Omental fat pad (tissue), 4 donors: ENCODE results near the gene GALNS. TPM values are rescaled to one million over a fixed set of nuclear protein-coding genes. Genes with fewer than 3 reads are reported as not detected.
A peak's percentile ranks its signal among the peaks of the same experiment; 100 is the strongest.

Experiments
- ATAC-seq: fragments of 150-250 bp; one replicate; pipeline ENCODE4 v1.9.1; 2016; ENCODE audit warnings: mild to moderate bottlenecking, moderate library complexity; ENCODE audit not compliant: low FRiP score
- DNase-seq: peaks from one replicate; pipeline ENCODE4 v3.0.0-alpha.2; 2019; ENCODE audit warnings: low spot score
- CTCF ChIP-seq, 3 donors: fragments of 450-650 bp; IDR thresholded peaks; one replicate each; pipeline ENCODE4 v1.5.1; 2016 to 2017; ENCODE audit warnings: antibody characterized with exemption in 3 of 3, mild to moderate bottlenecking in 3 of 3, moderate library complexity in 2 of 3
- total RNA-seq, 4 donors: library from RNA; depleted of rRNA; stranded (reverse); fragments of >200 nt; gene quantifications; one replicate each; pipeline ENCODE4 v1.1.0, GENCODE V29; 2016

GALNS gene
- total RNA-seq, 4 donors from 2014 or later, result 15.0 to 32.0 (median 23.4) TPM

- ATAC-seq, result no peak
- no peak for DNase-seq
- no peak for TF ChIP-seq CTCF (IDR thresholded peaks at IDR 0.05)
Observed at GRCh38 chr16:88864099-88864498, 7.4 kb upstream of the GALNS start.

GRCh38 chr16:88863426-88863825, 6.7 kb upstream of the GALNS start:
- TF ChIP-seq CTCF (IDR thresholded peaks at IDR 0.05), result no peak
- no peak for ATAC-seq
- no peak for DNase-seq

- ATAC-seq, result no peak
- TF ChIP-seq CTCF (IDR thresholded peaks at IDR 0.05), result no peak
- no peak for DNase-seq
Observed at GRCh38 chr16:88862968-88863367, 6.2 kb upstream of the GALNS start.

GRCh38 chr16:88861359-88861758, 4.6 kb upstream of the GALNS start:
- ATAC-seq (no peak), DNase-seq (no peak)
- no peak for TF ChIP-seq CTCF (IDR thresholded peaks at IDR 0.05)

- no peak for ATAC-seq
- no peak for DNase-seq
- no peak for TF ChIP-seq CTCF (IDR thresholded peaks at IDR 0.05)
Observed at GRCh38 chr16:88859381-88860091, 2.8 kb upstream of the GALNS start.

GRCh38 chr16:88857728-88858339, 1.1 kb upstream of the GALNS start:
- DNase-seq, result peak; percentile 41
- no peak for TF ChIP-seq CTCF (IDR thresholded peaks at IDR 0.05)

More at GRCh38 chr16:88857728-88858339, 1.1 kb upstream of the GALNS start:
- ATAC-seq, result peak; percentile 23
